ENCODE data around the gene DOK5.

DOK5 gene

DNA sequence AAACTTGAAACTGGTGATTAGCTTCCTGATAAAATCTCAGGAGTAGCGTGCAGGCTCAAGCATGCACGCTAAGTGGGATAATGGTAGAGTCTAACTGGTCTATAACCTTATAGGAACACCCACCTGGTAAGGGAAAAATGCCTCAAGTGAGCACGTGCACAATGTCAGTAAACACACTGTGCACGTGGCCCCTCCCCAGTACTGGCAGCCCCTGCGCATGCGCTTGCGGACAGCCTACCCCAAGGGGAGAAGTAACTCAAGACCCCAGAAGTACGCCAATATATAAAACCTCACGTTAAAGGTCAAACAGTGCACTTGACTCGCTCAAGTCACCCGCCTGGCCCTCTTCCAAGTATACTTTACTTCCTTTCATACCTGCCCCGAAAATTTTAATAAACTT lies 23.1 kb upstream of the DOK5 start:
- H3K4me3 ChIP-seq (ENCODE audit: low read depth, low read length), result no peak overlapping the region
- TF ChIP-seq, protein P1, sequence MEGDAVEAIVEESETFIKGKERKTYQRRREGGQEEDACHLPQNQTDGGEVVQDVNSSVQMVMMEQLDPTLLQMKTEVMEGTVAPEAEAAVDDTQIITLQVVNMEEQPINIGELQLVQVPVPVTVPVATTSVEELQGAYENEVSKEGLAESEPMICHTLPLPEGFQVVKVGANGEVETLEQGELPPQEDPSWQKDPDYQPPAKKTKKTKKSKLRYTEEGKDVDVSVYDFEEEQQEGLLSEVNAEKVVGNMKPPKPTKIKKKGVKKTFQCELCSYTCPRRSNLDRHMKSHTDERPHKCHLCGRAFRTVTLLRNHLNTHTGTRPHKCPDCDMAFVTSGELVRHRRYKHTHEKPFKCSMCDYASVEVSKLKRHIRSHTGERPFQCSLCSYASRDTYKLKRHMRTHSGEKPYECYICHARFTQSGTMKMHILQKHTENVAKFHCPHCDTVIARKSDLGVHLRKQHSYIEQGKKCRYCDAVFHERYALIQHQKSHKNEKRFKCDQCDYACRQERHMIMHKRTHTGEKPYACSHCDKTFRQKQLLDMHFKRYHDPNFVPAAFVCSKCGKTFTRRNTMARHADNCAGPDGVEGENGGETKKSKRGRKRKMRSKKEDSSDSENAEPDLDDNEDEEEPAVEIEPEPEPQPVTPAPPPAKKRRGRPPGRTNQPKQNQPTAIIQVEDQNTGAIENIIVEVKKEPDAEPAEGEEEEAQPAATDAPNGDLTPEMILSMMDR (IDR thresholded peaks at IDR 0.05; ENCODE audit: low read depth, low read length), result no peak
- TF ChIP-seq POLR2A (IDR thresholded peaks at IDR 0.05; ENCODE audit: extremely low read depth, insufficient read length) (no peak), MYC (IDR thresholded peaks at IDR 0.05; ENCODE audit: low read depth, low read length) (no peak)
- TF ChIP-seq, protein P2, sequence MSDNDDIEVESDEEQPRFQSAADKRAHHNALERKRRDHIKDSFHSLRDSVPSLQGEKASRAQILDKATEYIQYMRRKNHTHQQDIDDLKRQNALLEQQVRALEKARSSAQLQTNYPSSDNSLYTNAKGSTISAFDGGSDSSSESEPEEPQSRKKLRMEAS (IDR thresholded peaks at IDR 0.05; ENCODE audit: low read depth, low read length), result no peak
- no peak for DNase-seq (ENCODE audit: low read depth)

DNA sequence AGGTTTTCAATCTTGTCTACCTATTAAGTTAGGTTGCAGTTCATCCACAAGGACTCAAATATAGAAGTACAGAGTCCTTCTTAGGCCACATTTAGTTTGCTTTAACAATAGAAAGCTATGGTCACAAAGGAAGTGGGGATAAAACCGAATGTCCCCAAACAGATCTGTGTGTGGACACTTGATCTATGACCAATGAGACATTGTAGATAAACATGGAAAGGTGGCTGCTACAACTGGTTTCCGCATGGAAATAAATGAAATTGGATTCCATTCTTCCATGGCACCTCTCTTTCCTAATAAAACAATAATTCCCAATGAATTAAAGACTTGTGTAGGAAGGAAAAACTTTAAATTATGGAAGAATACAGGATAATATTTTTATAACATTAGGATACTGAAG lies 20.4 kb upstream of the DOK5 start:
- no peak overlapping the region for H3K4me3 ChIP-seq (ENCODE audit: low read depth, low read length)
- DNase-seq (ENCODE audit: low read depth), result no peak
- TF ChIP-seq, protein P2 (IDR thresholded peaks at IDR 0.05; ENCODE audit: low read depth, low read length), result no peak
- TF ChIP-seq POLR2A (IDR thresholded peaks at IDR 0.05; ENCODE audit: extremely low read depth, insufficient read length) (no peak), MYC (IDR thresholded peaks at IDR 0.05; ENCODE audit: low read depth, low read length) (no peak)
- TF ChIP-seq, protein P1 (IDR thresholded peaks at IDR 0.05; ENCODE audit: low read depth, low read length), result no peak

DNA sequence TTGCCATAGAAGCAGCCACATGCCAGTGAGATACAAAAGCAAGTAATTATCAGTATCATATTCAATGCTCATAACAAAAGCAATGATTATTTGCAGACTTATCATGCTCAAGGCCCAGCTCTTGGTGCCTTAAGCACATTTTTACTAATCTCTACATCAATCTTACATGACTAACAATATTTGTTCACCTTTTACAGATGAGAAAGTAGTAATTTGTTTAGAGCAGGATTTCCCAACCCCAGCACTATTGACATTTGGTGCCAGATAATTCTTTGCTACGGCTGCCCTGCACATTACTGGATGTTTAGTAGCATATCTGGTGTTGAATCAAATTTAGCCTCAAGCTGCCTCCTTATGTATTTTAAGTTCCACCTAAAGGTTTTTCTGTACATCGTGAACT lies 19.0 kb upstream of the DOK5 start:
- H3K4me3 ChIP-seq (ENCODE audit: low read depth, low read length), result no peak overlapping the region
- DNase-seq (ENCODE audit: low read depth), result no peak
- TF ChIP-seq POLR2A (IDR thresholded peaks at IDR 0.05; ENCODE audit: extremely low read depth, insufficient read length) (no peak), MYC (IDR thresholded peaks at IDR 0.05; ENCODE audit: low read depth, low read length) (no peak)
- TF ChIP-seq, protein P1 (IDR thresholded peaks at IDR 0.05; ENCODE audit: low read depth, low read length), result no peak
- TF ChIP-seq, protein P2 (IDR thresholded peaks at IDR 0.05; ENCODE audit: low read depth, low read length), result no peak

DNA sequence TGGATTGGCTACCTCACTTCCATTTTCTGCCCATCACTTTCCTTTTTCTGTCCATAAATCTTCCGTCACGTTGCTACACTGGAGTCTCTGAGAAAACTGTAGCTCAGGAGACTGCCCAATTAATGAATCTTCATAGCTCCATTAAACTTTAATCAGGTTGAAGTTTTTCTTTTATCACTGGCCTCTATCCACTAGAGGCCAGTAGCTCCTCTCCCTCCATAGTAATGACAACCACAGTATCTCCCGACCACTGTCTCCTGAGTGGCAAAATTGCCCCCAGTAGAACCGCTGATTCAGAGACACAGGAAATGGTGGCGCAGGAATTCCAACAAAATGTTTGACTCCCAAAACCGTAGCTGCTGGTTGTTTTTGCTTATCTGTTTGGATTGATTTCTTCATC lies 18.4 kb upstream of the DOK5 start:
- no peak for DNase-seq (ENCODE audit: low read depth)
- no peak for TF ChIP-seq POLR2A (IDR thresholded peaks at IDR 0.05; ENCODE audit: extremely low read depth, insufficient read length)
- TF ChIP-seq, protein P2 (IDR thresholded peaks at IDR 0.05; ENCODE audit: low read depth, low read length), result no peak
- TF ChIP-seq, protein P1 (IDR thresholded peaks at IDR 0.05; ENCODE audit: low read depth, low read length), result no peak
- TF ChIP-seq MYC (IDR thresholded peaks at IDR 0.05; ENCODE audit: low read depth, low read length), result no peak
- H3K4me3 ChIP-seq (ENCODE audit: low read depth, low read length), result no peak overlapping the region

DNA sequence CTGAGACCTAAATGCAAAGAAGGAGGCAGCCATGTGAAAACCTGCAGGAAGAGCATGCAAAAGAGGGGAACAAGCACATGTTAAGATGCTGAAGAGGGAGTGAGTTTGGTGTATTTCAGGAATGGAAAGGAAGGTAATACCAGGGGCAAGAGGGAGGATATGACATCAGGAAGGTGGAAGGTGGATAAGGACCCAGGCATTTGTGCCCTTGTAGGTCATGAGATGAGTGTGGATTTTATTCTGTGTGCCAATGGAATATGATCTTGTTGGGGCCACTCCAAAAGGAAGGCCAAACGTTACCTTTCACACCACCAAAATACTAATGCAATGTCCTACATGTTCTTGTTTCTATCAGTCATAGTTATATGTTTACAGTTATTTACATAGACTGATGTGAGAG lies 17.2 kb upstream of the DOK5 start:
- no peak for DNase-seq (ENCODE audit: low read depth)
- no peak overlapping the region for H3K4me3 ChIP-seq (ENCODE audit: low read depth, low read length)
- TF ChIP-seq POLR2A (IDR thresholded peaks at IDR 0.05; ENCODE audit: extremely low read depth, insufficient read length) (no peak), MYC (IDR thresholded peaks at IDR 0.05; ENCODE audit: low read depth, low read length) (no peak)
- TF ChIP-seq, protein P1 (IDR thresholded peaks at IDR 0.05; ENCODE audit: low read depth, low read length), result no peak
- TF ChIP-seq, protein P2 (IDR thresholded peaks at IDR 0.05; ENCODE audit: low read depth, low read length), result no peak

DNA sequence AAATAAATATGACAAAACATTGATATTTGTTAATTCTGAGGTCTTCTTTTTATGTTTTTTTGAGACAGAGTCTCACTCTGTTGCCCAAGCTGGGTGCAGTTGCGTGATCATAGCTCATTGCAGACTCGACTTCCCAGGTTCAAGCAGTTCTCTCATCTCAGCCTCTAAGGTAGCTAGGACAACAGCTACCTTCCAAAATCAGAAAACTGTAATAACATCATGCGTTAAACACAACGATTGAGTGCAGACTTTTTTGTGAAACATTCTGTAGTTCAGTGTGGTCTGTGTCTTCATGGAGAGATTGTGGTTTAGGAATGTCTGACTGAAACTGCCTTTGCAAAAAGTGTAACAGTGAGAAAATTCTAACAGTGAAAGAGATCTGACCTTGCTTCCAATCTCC lies 16.1 kb upstream of the DOK5 start:
- no peak for DNase-seq (ENCODE audit: low read depth)
- TF ChIP-seq, protein P2 (IDR thresholded peaks at IDR 0.05; ENCODE audit: low read depth, low read length), result no peak
- no peak for TF ChIP-seq MYC (IDR thresholded peaks at IDR 0.05; ENCODE audit: low read depth, low read length)
- TF ChIP-seq, protein P1 (IDR thresholded peaks at IDR 0.05; ENCODE audit: low read depth, low read length), result no peak
- TF ChIP-seq POLR2A (IDR thresholded peaks at IDR 0.05; ENCODE audit: extremely low read depth, insufficient read length), result no peak
- H3K4me3 ChIP-seq (ENCODE audit: low read depth, low read length), result no peak overlapping the region

Measured in NB4 (cell line).